Measurements from ENCODE around the gene PPTC7. TPM values are rescaled to one million over a fixed set of nuclear protein-coding genes. Genes with fewer than 3 reads are reported as not detected.

The PPTC7 gene
- total and polyA plus RNA-seq, 2 of the 8 experiments (the other 6 are each of a cell fraction or from before 2014, with no cell fraction given): 8.1 to 15.9 TPM

- Histone ChIP-seq H2BK12ac (ENCODE audit: low read depth, low read length) (no peak overlapping the region), H2BK120ac (replicated peaks; ENCODE audit: low read depth, low read length) (no peak overlapping the region), H2AFZ (ENCODE audit: low read length) (no peak overlapping the region), H3K4me2 (ENCODE audit: insufficient read depth in 1 of 2, low read depth in 2 of 2, low read length in 2 of 2) (no peak overlapping the region), H4K20me1 (replicated peaks in 1 of 2; ENCODE audit: control insufficient read depth in 1 of 2, insufficient read depth in 2 of 2, low read length in 2 of 2) (no peaks in the 10 kb centered on the region), H4K5ac (ENCODE audit: insufficient read length, low read depth, low read length) (no peak overlapping the region), H3K4me1 (replicated peaks in 1 of 4; ENCODE audit: control insufficient read depth in 3 of 4, insufficient read depth in 4 of 4, low read length in 3 of 4) (no peaks in the 10 kb centered on the region), H4K91ac (replicated peaks; ENCODE audit: insufficient read length, low read length) (no peak overlapping the region), H3K9me3 (ENCODE audit: insufficient read depth in 2 of 2, low read depth in 1 of 2, low read length in 1 of 2) (peaks cover 4 to 5% of the 10 kb centered on the region in 2 experiments; a peak in 2 of 4 replicates), H3K4me3 (ENCODE audit: extremely low read depth in 1 of 4, insufficient read depth in 2 of 4, low read depth in 3 of 4, low read length in 4 of 4) (no peak overlapping the region), H3K18ac (ENCODE audit: extremely low read depth, low read length) (no peak overlapping the region), H3K79me2 (ENCODE audit: control insufficient read depth in 1 of 2, insufficient read depth in 2 of 2, low read length in 2 of 2) (peaks cover 0 to 19% of the 10 kb centered on the region in 2 experiments; a peak in 2 of 4 replicates), H3K9ac (replicated peaks in 1 of 4; ENCODE audit: extremely low read depth in 1 of 4, low read depth in 3 of 4, low read length in 3 of 4) (no peak overlapping the region), H4K8ac (ENCODE audit: extremely low read depth, insufficient read depth, low read length) (no peak overlapping the region), H3K23me2 (ENCODE audit: low read depth, low read length) (peaks cover 4% of the 10 kb centered on the region; the same call in 1 of the 2 replicates), H2BK5ac (ENCODE audit: low read depth, low read length) (no peak overlapping the region), H2BK20ac (ENCODE audit: low read length) (no peak overlapping the region), H3K14ac (ENCODE audit: insufficient read length) (no peak overlapping the region), H3K56ac (replicated peaks; ENCODE audit: insufficient read length, low read depth, low read length) (no peak overlapping the region), H3K27me3 (replicated peaks in 1 of 4; ENCODE audit: control insufficient read depth in 3 of 4, extremely low read depth in 1 of 4, insufficient read depth in 3 of 4, low read length in 3 of 4) (peaks cover 3 to 13% (median 12%) of the 10 kb centered on the region in 4 experiments), H2BK15ac (ENCODE audit: low read length) (no peak overlapping the region), H3K79me1 (ENCODE audit: low read depth, low read length) (no peaks in the 10 kb centered on the region), H3K36me3 (ENCODE audit: control insufficient read depth in 2 of 4, insufficient read depth in 4 of 4, low read length in 3 of 4) (no peaks in the 10 kb centered on the region; a peak in 1 of 8 replicates), H2AK5ac (ENCODE audit: low read depth, low read length) (no peak overlapping the region), H3K23ac (ENCODE audit: insufficient read length) (no peak overlapping the region), H3K4ac (replicated peaks; ENCODE audit: insufficient read length, low read depth, low read length) (no peak overlapping the region), H3K27ac (ENCODE audit: low read depth, low read length) (no peak overlapping the region)
- FAIRE-seq: no peak
- 93% methylated on average over 1 of the region's 1 CpG; no CpG with 5 or more reads in 1 of the 2 experiments for WGBS, 2 experiments (ENCODE audit: extremely low coverage in 1 of 2, insufficient coverage in 1 of 2, insufficient read length in 1 of 2, insufficient replicate concordance in 2 of 2, low coverage in 1 of 2, low lambda C conversion rate in 2 of 2, missing lambda C conversion rate in 1 of 2)
- ChIA-PET POLR2A (ENCODE audit: partially characterized antibody) (interaction anchor here (1.4 to 1.8 kb wide), 3 partner anchors 8 to 37 kb away, joined by 3 to 11 read pairs (median 6); partner anchors contain the start of genes FAM216A and GPN3), CTCF (ENCODE audit: partially characterized antibody) (interaction anchor here (0.6 to 2.5 kb wide), 6 partner anchors 9 to 97 kb away, joined by 3 to 9 read pairs (median 5); partner anchors contain the start of genes FAM216A and GPN3)
- TF ChIP-seq SIN3A (conservative IDR thresholded peaks at IDR 0.05 in 1 of 2, IDR thresholded peaks at IDR 0.05 in 1 of 2; ENCODE audit: low read depth in 1 of 2, low read length in 2 of 2): no peak
- no peak for TF ChIP-seq TAF7 (optimal IDR thresholded peaks at IDR 0.05; ENCODE audit: borderline replicate concordance, low read depth, low read length)
- no peak for TF ChIP-seq PHF8 (conservative IDR thresholded peaks at IDR 0.05; ENCODE audit: low read depth, low read length)
- no peak for TF ChIP-seq RXRA (IDR thresholded peaks at IDR 0.05; ENCODE audit: insufficient read depth, low read depth, low read length)
- TF ChIP-seq E2F6 (IDR thresholded peaks at IDR 0.05): no peak
- TF ChIP-seq USF2 (IDR thresholded peaks at IDR 0.05; ENCODE audit: low read length): no peak
- no peak for DNase-seq (ENCODE audit: low read depth in 1 of 2, low spot score in 2 of 2)
These were observed 79.7 kb downstream of the PPTC7 start for GRCh38 chr12:110503432-110503831.
